Measurements from ENCODE around the gene ZFP92. TPM values are rescaled to one million over a fixed set of nuclear protein-coding genes. Genes with fewer than 3 reads are reported as not detected.

ZFP92 gene
- total and polyA plus RNA-seq, 2 of the 8 experiments (the other 6 are each of a cell fraction or from before 2014, with no cell fraction given): 0.14 to 0.41 TPM

DNA sequence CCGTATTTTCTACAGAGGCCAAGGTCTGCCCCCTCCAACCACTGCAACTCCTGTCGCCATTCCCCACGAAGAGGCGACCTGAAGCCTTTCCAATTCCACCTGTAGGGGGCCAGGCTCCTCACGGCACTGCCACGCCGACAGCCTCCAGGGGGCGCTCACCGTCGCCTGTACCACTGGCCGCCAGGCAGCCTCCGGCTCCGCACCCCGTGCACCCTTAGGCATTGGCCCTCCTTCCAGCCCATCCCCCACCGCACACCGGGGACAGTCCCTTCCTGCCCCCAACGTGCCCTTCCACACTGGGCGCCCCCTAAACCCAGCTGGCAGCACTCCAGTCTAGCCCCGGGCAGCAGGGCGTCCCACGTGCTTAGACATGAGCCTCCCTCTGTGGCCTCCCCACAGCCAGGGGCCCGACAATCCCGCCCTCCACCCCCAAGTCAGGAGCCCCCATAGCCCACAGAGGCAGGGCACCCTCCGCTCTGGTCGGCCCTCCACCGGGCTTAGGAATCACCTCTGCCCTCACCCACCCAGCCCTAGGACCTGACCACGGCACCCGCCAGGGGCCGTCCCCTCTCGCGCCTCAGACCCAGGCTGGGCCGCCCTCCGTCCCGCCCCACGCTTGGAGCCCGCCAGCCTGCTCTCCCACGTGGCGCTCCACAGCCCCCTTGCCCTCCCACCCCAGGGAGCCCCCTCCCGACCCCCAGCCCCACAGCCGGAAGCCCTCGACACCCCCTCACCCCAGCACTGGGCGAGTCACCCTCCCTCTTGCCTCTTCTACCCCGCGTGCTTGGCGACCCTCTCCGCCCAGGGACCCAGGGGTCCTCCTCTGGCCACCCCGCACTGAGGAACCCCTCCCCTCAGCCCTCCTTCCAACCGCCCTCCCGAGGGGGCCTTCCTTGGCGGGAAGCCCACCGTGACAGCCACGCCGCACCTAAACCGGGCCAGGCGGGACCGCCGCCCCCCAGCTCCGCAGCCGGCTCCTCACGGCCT lies 10.8 kb upstream of the ZFP92 start (continued):
- TF ChIP-seq EP300 (IDR thresholded peaks at IDR 0.05; ENCODE audit: borderline replicate concordance in 1 of 2, low read depth in 2 of 2, low read length in 2 of 2): 0 out of 3 replicates have a peak, but pooled peaks of 1 of the 2 experiments have one; percentile 5
- no peak for TF ChIP-seq POLR2A (IDR thresholded peaks at IDR 0.05; ENCODE audit: control extremely low read depth in 1 of 2, low read depth in 2 of 2, low read length in 2 of 2)
- no peak for TF ChIP-seq SIRT6 (IDR thresholded peaks at IDR 0.05; ENCODE audit: low read length)
- TF ChIP-seq RXRA (IDR thresholded peaks at IDR 0.05; ENCODE audit: insufficient read depth, low read depth, low read length): no peak
- TF ChIP-seq CBX5 (IDR thresholded peaks at IDR 0.05; ENCODE audit: low read depth, low read length): no peak
- TF ChIP-seq ASH2L (IDR thresholded peaks at IDR 0.05; ENCODE audit: low read length): no peak
- no peak for TF ChIP-seq RNF2 (IDR thresholded peaks at IDR 0.05; ENCODE audit: borderline replicate concordance, low read depth, low read length, missing control alignments, poor library complexity, severe bottlenecking)
- TF ChIP-seq CHD1 (IDR thresholded peaks at IDR 0.05; ENCODE audit: low read depth, low read length): no peak
- no peak for TF ChIP-seq TCF12 (IDR thresholded peaks at IDR 0.05; ENCODE audit: low read depth, low read length)
- TF ChIP-seq CTBP2 (IDR thresholded peaks at IDR 0.05; ENCODE audit: borderline replicate concordance, insufficient read depth, insufficient read length, low read length): no peak
- peak; percentile 34; the same call in 1 of the 2 replicates for TF ChIP-seq CREB1 (IDR thresholded peaks at IDR 0.05)
- TF ChIP-seq MAFK (IDR thresholded peaks at IDR 0.05; ENCODE audit: low read depth, low read length): no peak
- TF ChIP-seq, protein P1, sequence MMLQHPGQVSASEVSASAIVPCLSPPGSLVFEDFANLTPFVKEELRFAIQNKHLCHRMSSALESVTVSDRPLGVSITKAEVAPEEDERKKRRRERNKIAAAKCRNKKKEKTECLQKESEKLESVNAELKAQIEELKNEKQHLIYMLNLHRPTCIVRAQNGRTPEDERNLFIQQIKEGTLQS (IDR thresholded peaks at IDR 0.05; ENCODE audit: insufficient read depth, low read depth, low read length): peak; percentile 51; the same call in 1 of the 2 replicates
- TF ChIP-seq, protein P2, sequence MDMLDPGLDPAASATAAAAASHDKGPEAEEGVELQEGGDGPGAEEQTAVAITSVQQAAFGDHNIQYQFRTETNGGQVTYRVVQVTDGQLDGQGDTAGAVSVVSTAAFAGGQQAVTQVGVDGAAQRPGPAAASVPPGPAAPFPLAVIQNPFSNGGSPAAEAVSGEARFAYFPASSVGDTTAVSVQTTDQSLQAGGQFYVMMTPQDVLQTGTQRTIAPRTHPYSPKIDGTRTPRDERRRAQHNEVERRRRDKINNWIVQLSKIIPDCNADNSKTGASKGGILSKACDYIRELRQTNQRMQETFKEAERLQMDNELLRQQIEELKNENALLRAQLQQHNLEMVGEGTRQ (IDR thresholded peaks at IDR 0.05; ENCODE audit: low read length): no peak
- TF ChIP-seq EGR1 (IDR thresholded peaks at IDR 0.05; ENCODE audit: borderline replicate concordance, low read depth, low read length): no peak
- TF ChIP-seq JUND (IDR thresholded peaks at IDR 0.05; ENCODE audit: low read length): no peak
- no peak for TF ChIP-seq CHD2 (IDR thresholded peaks at IDR 0.05; ENCODE audit: low read length)

Measured in H1 (cell line).